B cell (primary cell): ENCODE data around the gene CREB5. TPM values are rescaled to one million over a fixed set of nuclear protein-coding genes. Genes with fewer than 3 reads are reported as not detected.
A peak's percentile ranks its signal among the peaks of the same experiment; 100 is the strongest.

Source experiments
- ATAC-seq: fragments of 200-7000 bp; cut with Tn5 transposase; one replicate; pipeline ENCODE4 v1.10.0; 2021; ENCODE audit warnings: low read depth, mild to moderate bottlenecking, moderate number of reproducible peaks, moderate library complexity
- CTCF ChIA-PET: fragments of 350-600 bp; sonication (Branson Sonifier 250); formaldehyde crosslinking; loops from one replicate; lab custom pipeline; 2021; ENCODE audit warnings: antibody characterized with exemption, inconsistent platforms; lab: Charles Lee
- POLR2A ChIA-PET: fragments of 350-600 bp; sonication (Branson Sonifier 250); formaldehyde crosslinking; loops from one replicate; lab custom pipeline; 2021; ENCODE audit warnings: antibody characterized with exemption; lab: Charles Lee
- DNase-seq: peaks from one replicate; pipeline ENCODE4 v3.0.0; 2013
- H2AFZ ChIP-seq: 2 replicates; pipeline ENCODE4 v1.6.1; 2012; ENCODE audit warnings: mild to moderate bottlenecking, low read depth, low read length; ENCODE audit not compliant: insufficient read depth, poor library complexity, severe bottlenecking
- H3K27ac ChIP-seq, 2 donors: 1 replicate in 1 of 2; 2 replicates in 1 of 2; pipeline ENCODE4 v1.5.1; 2012 to 2013; ENCODE audit warnings: low read length in 2 of 2, mild to moderate bottlenecking in 2 of 2, moderate library complexity in 1 of 2
- H3K27me3 ChIP-seq, 4 experiments: fragments of 200-600 bp in 1 of 4; sonication (generic) in 1 of 4; replicated peaks in 1 of 4; 1 replicate in 2 of 4; 2 replicates in 2 of 4; pipeline versions ENCODE4 v1.6.1 to v1.7.0; 2013 to 2016; ENCODE audit warnings: low read length in 3 of 4, mild to moderate bottlenecking in 2 of 4, mixed read lengths in 1 of 4, moderate library complexity in 1 of 4; ENCODE audit not compliant: insufficient read depth in 4 of 4, control insufficient read depth in 3 of 4; ENCODE audit errors: control extremely low read depth in 1 of 4
- H3K36me3 ChIP-seq, 2 experiments: replicated peaks in 1 of 2; 1 replicate in 1 of 2; 2 replicates in 1 of 2; pipeline versions ENCODE4 v1.6.1 to v1.7.1; 2013; ENCODE audit warnings: low read length in 1 of 2; ENCODE audit not compliant: insufficient read depth in 2 of 2, control insufficient read depth in 1 of 2; ENCODE audit errors: control extremely low read depth in 1 of 2, extremely low read depth in 1 of 2
- H3K4me1 ChIP-seq, 2 donors: fragments of 200-600 bp in 1 of 2; sonication (generic) in 1 of 2; 1 replicate in 1 of 2; 2 replicates in 1 of 2; pipeline versions ENCODE4 v1.5.1 to v1.6.1; 2013 to 2017; ENCODE audit warnings: low read length in 2 of 2; ENCODE audit not compliant: control insufficient read depth in 2 of 2, insufficient read depth in 2 of 2
- H3K4me2 ChIP-seq: replicated peaks from 2 replicates; pipeline ENCODE3; 2012; ENCODE audit warnings: mild to moderate bottlenecking, low read depth, low read length; ENCODE audit not compliant: poor library complexity, severe bottlenecking
- H3K4me3 ChIP-seq, 5 experiments: fragments of 200-600 bp in 1 of 5; sonication (generic) in 1 of 5; 1 replicate in 3 of 5; 2 replicates in 2 of 5; pipeline versions ENCODE4 v1.5.1 to v1.7.0; 2011 to 2016; ENCODE audit warnings: low read length in 4 of 5, mild to moderate bottlenecking in 4 of 5, low read depth in 2 of 5, control low read depth in 1 of 5, moderate library complexity in 1 of 5; ENCODE audit not compliant: insufficient read depth in 1 of 5; ENCODE audit errors: control extremely low read depth in 1 of 5, extremely low read depth in 1 of 5
- H3K79me2 ChIP-seq: fragments of 200-600 bp; sonication (generic); one replicate; pipeline ENCODE4 v1.6.0; 2016; ENCODE audit warnings: low read length; ENCODE audit not compliant: control insufficient read depth, insufficient read depth
- H3K9ac ChIP-seq: fragments of 200-600 bp; sonication (generic); 2 replicates; pipeline ENCODE4 v1.6.1; 2017; ENCODE audit warnings: mild to moderate bottlenecking, low read length, moderate library complexity
- H3K9me3 ChIP-seq, 3 donors: one replicate each; pipeline versions ENCODE4 v1.6.1 to v1.7.1; 2013; ENCODE audit warnings: low read length in 2 of 3; ENCODE audit not compliant: control insufficient read depth in 2 of 3, insufficient read depth in 1 of 3; ENCODE audit errors: control extremely low read depth in 1 of 3
- H4K20me1 ChIP-seq: 2 replicates; pipeline ENCODE4 v1.6.0; 2012; ENCODE audit warnings: mild to moderate bottlenecking, low read length; ENCODE audit not compliant: insufficient read depth, control insufficient read depth, poor library complexity, severe bottlenecking
- H3K27ac Mint-ChIP-seq: one replicate; pipeline ENCODE4 v1.8.0; 2021; ENCODE audit warnings: mixed read lengths
- H3K27me3 Mint-ChIP-seq: one replicate; pipeline ENCODE4 v1.8.0; 2021; ENCODE audit warnings: mixed read lengths
- H3K4me1 Mint-ChIP-seq: one replicate; pipeline ENCODE4 v1.8.0; 2021; ENCODE audit warnings: mixed read lengths
- H3K4me3 Mint-ChIP-seq: one replicate; pipeline ENCODE4 v1.8.0; 2021; ENCODE audit warnings: mixed read lengths
- H3K9me3 Mint-ChIP-seq: one replicate; pipeline ENCODE4 v1.8.0; 2022; ENCODE audit warnings: mixed read lengths; ENCODE audit not compliant: insufficient read depth
- CTCF ChIP-seq: fragments of 200-600 bp; IDR thresholded peaks from one replicate; pipeline ENCODE4 v1.8.0; 2022; ENCODE audit warnings: antibody characterized with exemption, mild to moderate bottlenecking
- EZH2 ChIP-seq: IDR thresholded peaks from 2 replicates; pipeline ENCODE4 v1.6.1; 2012; ENCODE audit warnings: borderline replicate concordance, low read depth, mild to moderate bottlenecking, moderate library complexity, low read length; ENCODE audit not compliant: insufficient read depth, poor library complexity, severe bottlenecking
- WGBS: methylation state at CpG from one replicate; pipeline ENCODE4 v1.1.5; 2013; ENCODE audit warnings: missing lambda C conversion rate; ENCODE audit not compliant: insufficient coverage; 5-methylcytosine and 5-hydroxymethylcytosine counted together
- intact Hi-C: fragments of 100-400 bp; cut with micrococcal nuclease; formaldehyde crosslinking; loops from one replicate; pipeline ENCODE4 v1.10.0; 2022
- polyA plus RNA-seq: library from polyadenylated mRNA; depleted of rRNA; stranded (reverse); fragments of >200 nt; gene quantifications from 2 replicates; pipeline ENCODE4 v1.2.3, GENCODE V29; 2012
- total RNA-seq, 2 donors: library from RNA; stranded (reverse); fragments of 120-200 nt in 1 of 2; gene quantifications; 1 replicate in 1 of 2; 2 replicates in 1 of 2; pipeline versions ENCODE4 v1.2.3 to v1.2.4, GENCODE V29; 2013 to 2022

CREB5 gene
- total and polyA plus RNA-seq, 2 donors (not counting 1 experiment from before 2014, with no cell fraction given), result 0.05 to 0.95 TPM

GRCh38 chr7:28850699-28851098 lies 438.4 kb downstream of the CREB5 start:
- POLR2A ChIA-PET, result no interaction called here
- H3K27me3 ChIP-seq, result peaks cover 0 to 17% (median 12%) of the 10 kb centered on the region in 4 experiments
- no peaks in the 10 kb centered on the region for H3K79me2 ChIP-seq
- no peaks in the 10 kb centered on the region for H4K20me1 ChIP-seq
- intact Hi-C loops, result no loop called here
- ATAC-seq (no peak), DNase-seq (no peak)
- no peak overlapping the region for H2AFZ ChIP-seq
- Mint-ChIP-seq H3K4me3 (no peak overlapping the region), H3K4me1 (peaks cover 9% of the 10 kb centered on the region), H3K27me3 (peaks cover 33% of the 10 kb centered on the region), H3K27ac (no peak overlapping the region), H3K9me3 (no peaks in the 10 kb centered on the region)
- peaks cover 0 to 4% (median 0%) of the 10 kb centered on the region in 3 donors for H3K9me3 ChIP-seq
- no peaks in the 10 kb centered on the region for H3K36me3 ChIP-seq
- no peak overlapping the region for H3K4me2 ChIP-seq
- H3K9ac ChIP-seq, result no peak overlapping the region
- no peak overlapping the region for H3K4me3 ChIP-seq
- TF ChIP-seq CTCF, result no peak
- no peak for TF ChIP-seq EZH2
- CTCF ChIA-PET, result interaction anchor here (1.0 kb wide), 1 partner anchor 458 kb away, joined by 3 read pairs; no protein-coding TSS in a partner anchor
- H3K27ac ChIP-seq, result no peak overlapping the region
- peaks cover 11 to 14% of the 10 kb centered on the region in 2 donors for H3K4me1 ChIP-seq

GRCh38 chr7:28853150-28853549 lies 440.8 kb downstream of the CREB5 start:
- 0% methylated on average over 1 of the region's 4 CpGs for WGBS
- TF ChIP-seq CTCF (no peak), EZH2 (no peak)
- H3K4me1 Mint-ChIP-seq, result peaks cover 9% of the 10 kb centered on the region
- Histone ChIP-seq H2AFZ (peak overlapping the region; percentile 93), H3K4me2 (peak overlapping the region; percentile 97), H3K27me3 (peaks cover 0 to 17% (median 10%) of the 10 kb centered on the region in 4 experiments), H3K79me2 (no peaks in the 10 kb centered on the region), H3K4me1 (peaks cover 11 to 14% of the 10 kb centered on the region in 2 donors), H3K27ac (no peak overlapping the region), H3K9me3 (peaks cover 0 to 4% (median 0%) of the 10 kb centered on the region in 3 donors), H4K20me1 (no peaks in the 10 kb centered on the region), H3K4me3 (peak overlapping the region in 1 of 5 experiments; percentile 94), H3K36me3 (no peaks in the 10 kb centered on the region), H3K9ac (peak overlapping the region; percentile 81)
- DNase-seq (peak; percentile 22), ATAC-seq (no peak)
- ChIA-PET POLR2A (no interaction called here), CTCF (interaction anchor here (0.8 to 3.0 kb wide), 2 partner anchors 17 to 29 kb away, joined by 4 to 12 read pairs; no protein-coding TSS in a partner anchor)
- intact Hi-C loops, result no loop called here
- H3K27ac Mint-ChIP-seq, result no peak overlapping the region
- H3K27me3 Mint-ChIP-seq, result peaks cover 45% of the 10 kb centered on the region
- peak overlapping the region; percentile 88 for H3K4me3 Mint-ChIP-seq
- no peaks in the 10 kb centered on the region for H3K9me3 Mint-ChIP-seq
